GM18858 (cell line): ENCODE results near the gene APOD.
"Not testable (repeated sequence)": the region's sequence is repeated elsewhere in the genome, so short reads cannot be mapped to it uniquely, and the experiment has no call there.

Experiments
- ATAC-seq: cut with Tn5 transposase; IDR thresholded peaks from one replicate; pipeline ENCODE4 v1.9.1; 2021; ENCODE audit not compliant: unreplicated experiment

Gene APOD

GRCh38 chr3:195617784-195618659 lies 34.3 kb upstream of the APOD start:
- ATAC-seq, result not testable (repeated sequence)

DNA sequence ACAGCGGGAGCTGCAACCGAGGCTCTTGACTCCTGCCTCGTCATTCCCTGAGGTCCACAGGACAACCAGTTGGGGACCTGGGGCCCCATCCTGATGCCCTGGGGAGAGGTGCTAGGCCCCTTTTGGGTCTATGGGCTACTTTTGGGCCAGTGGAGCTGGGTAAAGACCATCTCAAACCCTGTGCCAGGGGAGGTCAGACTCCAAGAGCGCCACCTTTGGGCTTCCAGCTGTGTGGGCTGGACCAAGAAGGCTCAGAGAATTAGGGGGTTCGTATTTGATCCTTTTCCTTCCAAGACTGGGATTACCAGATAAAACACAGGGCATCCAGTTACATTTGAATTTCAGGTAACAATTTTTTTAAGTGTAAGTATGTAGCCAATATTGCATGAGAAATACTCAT lies 33.4 kb upstream of the APOD start:
- not testable (repeated sequence) for ATAC-seq

DNA sequence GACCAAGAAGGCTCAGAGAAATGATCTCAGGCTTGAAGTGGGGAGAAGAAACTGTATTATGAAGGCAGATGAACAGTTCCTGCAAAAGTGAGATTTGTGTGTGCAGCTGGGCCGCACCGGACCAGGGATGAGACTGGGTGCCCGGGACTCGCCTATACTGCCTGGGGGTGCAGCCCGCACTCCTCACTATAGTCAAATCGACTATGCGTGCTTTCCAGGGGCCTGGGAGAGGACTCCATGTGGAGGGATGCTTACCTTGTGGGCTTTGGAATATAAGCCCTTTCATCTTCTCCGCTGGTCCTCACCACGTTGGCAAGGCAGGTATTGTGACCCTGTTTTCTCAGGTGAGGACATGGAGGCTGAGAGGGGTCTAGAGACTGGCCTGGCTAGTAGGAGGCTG lies 32.9 kb upstream of the APOD start:
- ATAC-seq, result no peak

GRCh38 chr3:195615952-195616537 lies 32.3 kb upstream of the APOD start:
- ATAC-seq, result not testable (repeated sequence)

DNA sequence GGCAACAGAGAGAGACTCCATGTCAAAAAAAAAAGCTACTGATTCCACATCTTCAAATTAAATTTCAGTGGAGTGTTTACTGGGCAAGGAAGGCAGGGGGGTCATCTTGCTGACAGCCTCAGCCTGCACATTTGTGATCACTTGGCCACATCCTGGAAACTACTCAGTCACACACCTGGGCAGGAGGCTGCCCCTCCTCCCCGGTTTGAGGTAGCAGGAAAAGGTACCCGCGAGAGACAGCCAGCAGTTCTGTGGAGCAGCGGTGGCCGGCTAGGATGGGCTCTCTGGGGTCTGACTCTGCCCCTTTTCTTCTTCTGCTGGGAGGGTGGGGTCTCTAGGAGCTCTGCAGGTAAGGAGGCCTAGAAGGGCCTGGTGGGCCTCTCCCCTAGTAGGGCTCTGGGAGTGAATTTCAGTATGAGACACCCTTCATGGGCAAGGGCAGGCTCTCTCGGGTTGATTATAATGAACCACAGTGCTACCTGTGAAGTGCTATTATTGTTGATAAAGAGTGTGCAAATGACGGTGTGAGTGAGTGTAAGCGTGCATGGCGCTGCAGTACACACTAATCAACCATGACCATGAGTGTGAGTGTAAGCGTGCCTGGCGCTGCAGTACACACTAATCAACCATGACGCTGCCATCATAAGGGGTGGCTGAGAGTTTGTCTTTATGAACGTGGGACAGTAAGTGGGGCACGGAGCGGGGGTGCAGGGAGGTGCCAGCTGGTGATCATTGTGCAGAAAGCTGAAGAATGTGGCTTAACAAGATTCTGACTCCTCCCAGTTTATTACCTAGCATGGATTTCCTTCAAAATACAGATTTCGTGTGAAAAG lies 31.1 kb upstream of the APOD start:
- ATAC-seq, result not testable (repeated sequence)

- ATAC-seq, result no peak
Measured at GRCh38 chr3:195613468-195614069, 29.8 kb upstream of the APOD start.

DNA sequence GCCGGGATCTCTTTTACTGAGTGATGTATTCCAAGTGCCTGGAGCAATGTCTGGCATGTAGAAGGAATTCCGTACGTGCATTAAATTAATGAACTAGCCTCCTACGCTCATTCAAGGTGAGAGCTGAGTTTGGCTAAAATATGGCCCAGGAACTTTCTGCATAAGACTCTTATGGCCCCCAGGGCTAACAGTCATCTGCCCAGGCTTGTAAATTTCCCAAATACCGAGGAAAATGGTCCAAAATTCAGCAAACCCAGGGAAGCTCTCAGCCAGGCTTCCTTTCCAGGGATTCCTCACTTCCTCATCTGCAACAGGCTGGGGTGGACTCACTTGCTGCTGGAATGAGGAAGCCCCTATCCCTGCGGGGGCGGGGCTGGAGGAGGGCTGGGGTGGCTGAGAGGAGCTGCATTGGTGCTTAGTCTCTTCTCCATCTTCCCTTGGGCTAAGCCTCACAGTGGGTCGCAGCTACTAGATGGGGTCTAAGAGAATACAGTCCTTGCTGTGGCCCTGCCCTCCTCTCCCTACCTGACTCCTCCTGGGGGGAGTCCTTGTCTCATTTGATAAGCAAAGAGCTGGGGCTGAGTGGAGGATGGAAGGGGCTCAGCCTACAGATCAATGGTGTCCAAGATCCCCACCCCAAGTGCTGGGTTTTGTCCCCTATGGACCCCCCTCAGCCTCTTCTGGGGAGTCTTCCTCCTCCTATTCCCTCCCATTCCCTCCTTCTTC lies 28.5 kb upstream of the APOD start:
- no peak for ATAC-seq

DNA sequence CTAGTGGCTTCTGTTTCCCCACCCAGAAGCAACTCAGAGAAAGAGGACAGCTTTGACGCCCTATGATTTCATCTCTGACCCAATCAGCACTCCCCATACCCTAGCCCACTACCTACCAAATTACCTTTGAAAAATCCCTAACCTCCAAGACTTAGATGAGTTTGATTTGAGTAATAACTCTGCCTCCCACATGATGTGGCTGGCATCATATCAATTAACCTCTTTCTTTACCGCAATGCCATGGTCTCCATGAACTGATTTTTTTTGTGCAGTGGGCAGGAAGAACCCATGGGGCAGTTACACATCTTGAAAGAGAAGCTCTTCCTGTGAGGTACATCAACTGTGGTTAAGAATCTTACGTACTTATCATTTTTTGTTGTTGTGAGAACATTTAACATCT lies 25.5 kb upstream of the APOD start:
- no peak for ATAC-seq

DNA sequence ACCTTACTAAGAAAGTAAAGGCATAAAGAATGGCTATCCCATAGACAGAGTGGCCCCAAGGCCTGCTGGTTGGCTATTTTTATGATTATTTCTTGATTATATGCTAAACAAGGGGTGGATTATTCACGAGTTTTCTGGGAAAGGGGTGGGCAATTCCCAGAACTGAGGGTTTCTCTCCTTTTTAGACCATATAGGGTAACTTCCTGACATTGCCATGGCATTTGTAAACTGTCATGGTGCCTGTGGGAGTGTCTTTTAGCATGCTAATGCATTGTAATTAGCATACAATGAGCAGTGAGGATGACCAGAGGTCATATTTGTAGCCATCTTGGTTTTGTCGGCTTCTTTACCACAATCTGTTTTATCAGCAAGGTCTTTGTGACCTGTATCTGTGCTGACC lies 18.0 kb upstream of the APOD start:
- not testable (repeated sequence) for ATAC-seq

- ATAC-seq, result no peak
Measured at GRCh38 chr3:195601382-195601781, 17.6 kb upstream of the APOD start.

DNA sequence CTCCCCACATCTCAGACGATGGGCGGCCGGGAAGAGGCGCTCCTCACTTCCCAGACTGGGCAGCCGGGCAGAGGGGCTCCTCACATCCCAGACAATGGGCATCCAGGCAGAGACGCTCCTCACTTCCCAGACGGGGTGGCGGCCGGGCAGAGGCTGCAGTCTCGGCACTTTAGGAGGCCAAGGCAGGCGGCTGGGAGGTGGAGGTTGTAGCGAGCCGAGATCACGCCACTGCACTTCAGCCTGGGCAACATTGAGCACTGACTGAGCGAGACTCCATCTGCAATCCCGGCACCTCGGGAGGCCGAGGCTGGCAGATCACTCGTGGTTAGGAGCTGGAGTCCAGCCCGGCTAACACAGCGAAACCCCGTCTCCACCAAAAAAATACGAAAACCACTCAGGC lies 16.2 kb upstream of the APOD start:
- not testable (repeated sequence) for ATAC-seq

DNA sequence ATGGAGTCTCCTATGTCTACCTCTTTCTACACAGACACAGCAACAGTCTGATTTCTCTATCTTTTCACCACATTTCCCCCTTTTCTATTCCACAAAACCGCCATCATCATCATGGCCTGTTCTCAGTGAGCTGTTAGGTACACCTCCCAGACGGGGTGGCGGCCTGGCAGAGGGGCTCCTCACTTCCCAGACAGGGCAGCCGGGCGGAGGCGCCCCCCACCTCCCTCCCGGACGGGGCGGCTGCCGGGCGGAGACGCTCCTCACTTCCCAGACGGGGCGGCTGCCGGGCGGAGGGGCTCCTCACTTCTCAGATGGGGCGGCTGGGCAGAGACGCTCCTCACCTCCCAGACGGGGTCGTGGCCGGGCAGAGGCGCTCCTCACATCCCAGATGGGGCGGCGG lies 15.8 kb upstream of the APOD start:
- not testable (repeated sequence) for ATAC-seq

DNA sequence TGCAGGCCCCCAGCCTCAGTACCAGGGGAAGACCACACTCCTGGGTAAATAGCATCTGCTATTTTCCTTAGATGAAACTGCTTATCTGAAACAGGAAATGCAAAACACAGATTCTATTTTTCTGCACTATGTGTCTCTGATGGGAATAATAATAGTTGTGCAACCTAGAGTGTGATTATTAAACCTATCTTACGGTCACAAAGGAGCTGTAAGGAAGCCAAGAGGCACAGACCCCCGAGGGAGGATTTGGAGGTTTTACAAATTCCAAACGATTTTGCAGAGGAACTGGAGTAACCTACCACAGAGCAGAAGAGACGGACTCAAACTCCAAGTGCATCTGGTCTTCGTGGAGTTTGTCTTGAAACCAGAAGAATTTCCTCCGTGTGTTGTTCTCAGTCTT lies 14.1 kb upstream of the APOD start:
- ATAC-seq, result no peak

GRCh38 chr3:195597229-195597628 lies 13.5 kb upstream of the APOD start:
- no peak for ATAC-seq

- no peak for ATAC-seq
Measured at GRCh38 chr3:195596765-195597171, 13.0 kb upstream of the APOD start.

DNA sequence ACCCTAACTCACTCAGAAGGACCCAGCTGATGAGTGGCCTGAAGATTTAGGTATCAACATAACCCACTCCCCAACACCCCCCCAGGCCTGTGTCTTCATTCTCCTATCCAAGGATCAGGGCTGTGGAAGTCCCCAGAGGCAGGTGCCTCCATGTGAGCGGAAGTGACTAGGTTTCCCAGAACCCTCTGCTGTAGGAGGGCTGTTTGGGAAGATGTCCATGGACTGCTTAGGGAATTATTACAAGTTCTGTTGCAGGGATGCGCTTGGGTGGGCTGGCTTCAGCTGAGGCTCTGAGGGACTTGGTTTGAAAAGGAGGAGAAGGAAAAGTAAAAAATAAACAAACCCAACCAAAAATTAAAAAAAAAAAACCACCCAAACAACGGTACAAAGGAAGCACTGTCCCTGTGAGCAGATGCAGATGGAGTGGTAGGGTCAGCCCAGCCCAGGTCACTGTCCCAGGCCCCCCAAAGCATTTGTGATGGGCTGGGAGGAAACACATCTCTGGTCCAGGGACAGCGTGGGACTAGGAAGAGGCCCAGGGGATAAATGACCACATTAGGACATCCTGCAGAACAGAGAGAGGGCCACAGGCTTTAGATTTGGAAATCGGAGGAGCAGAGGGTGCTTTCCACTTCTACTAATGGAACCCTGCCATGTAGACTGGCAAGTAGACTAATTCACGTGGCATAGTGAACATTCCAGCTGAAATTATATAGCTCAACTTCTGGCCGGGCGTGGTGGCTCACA lies 12.2 kb upstream of the APOD start:
- ATAC-seq, result no peak

GRCh38 chr3:195591852-195592251 lies 8.1 kb upstream of the APOD start:
- ATAC-seq, result no peak

GRCh38 chr3:195591220-195591619 lies 7.5 kb upstream of the APOD start:
- ATAC-seq, result no peak

- not testable (repeated sequence) for ATAC-seq
Measured at GRCh38 chr3:195590381-195590780, 6.6 kb upstream of the APOD start.

DNA sequence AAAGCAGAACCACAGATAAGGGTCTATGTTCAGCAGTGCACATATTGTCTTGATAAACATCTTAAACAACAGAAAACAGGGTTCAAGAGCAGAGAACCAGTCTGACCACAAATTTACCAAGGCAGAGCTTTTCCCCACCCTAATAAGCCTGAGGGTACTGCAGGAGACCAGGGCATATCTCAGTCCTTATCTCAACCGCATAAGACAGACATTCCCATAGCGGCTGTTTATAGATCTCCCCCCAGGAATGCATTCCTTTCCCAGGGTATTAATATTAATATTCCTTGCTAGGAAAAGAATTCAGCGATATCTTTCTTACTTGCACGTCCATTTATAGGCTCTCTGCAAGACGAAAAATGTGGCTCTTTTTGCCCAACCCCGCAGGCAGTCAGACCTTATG lies 6.1 kb upstream of the APOD start:
- not testable (repeated sequence) for ATAC-seq
